ENCODE measurements around the gene MXD4.

- TF ChIP-seq CTCF (IDR thresholded peaks at IDR 0.05; ENCODE audit: low read length) (no peak), EZH2 (optimal IDR thresholded peaks at IDR 0.05; ENCODE audit: low read depth, low read length) (no peak)
These were observed 28.0 kb upstream of the MXD4 start for GRCh38 chr4:2289955-2290333.

Measured in MM.1S (cell line).